Hematopoietic multipotent progenitor cell treated with erythropoietin and hydrocortisone succinate and interleukin-3 and kit ligand, for 15 days (in vitro differentiated cells): ENCODE data around the gene ATP2A2.

Experiments used
- DNase-seq: peaks from one replicate; pipeline ENCODE4 v3.0.0-alpha.2; 2015; ENCODE audit warnings: low spot score

Gene ATP2A2

DNA sequence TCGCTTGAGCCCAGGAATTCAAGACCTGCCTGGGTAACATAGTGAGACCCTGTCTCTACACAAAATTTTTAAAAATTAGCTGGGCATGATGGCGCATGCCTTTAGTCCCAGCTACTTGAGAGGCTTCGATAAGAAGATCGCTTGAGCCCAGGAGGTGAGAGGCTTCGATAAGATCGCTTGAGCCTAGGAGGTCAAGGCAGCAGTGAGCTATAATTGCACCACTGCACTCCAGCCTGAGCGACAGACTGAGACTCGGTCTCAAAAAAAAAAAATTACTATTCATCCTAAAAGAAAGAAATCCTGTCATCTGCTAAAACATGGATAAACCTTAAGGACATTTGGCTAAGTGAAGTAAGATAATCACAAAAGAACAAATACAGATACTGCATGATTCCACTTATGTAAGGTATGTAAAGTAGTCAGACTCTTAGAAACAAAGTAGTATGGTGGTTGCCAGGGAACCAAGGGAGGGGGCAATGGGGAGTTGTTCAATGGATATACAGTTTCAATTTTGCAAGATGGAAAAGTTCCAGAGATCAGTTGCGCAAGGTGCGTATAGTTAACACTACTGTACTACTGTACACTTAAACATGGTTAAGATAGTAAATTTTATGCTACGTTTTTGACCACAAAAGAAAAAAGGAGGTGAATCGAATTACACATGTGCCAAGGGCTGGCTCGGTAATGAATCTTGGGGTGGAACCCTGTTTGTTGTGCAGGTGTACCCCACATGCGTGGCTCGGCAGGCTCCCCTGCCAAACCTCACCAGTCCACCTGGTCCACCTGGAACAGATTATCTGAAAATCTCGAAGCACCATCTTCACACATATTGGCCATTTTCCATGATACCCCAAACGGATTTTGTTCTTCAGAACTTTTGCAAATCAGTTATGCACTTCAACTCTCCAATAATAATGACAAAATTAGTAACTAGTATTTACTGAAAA is 18.3 kb upstream of the ATP2A2 start:
- no peak for DNase-seq

DNA sequence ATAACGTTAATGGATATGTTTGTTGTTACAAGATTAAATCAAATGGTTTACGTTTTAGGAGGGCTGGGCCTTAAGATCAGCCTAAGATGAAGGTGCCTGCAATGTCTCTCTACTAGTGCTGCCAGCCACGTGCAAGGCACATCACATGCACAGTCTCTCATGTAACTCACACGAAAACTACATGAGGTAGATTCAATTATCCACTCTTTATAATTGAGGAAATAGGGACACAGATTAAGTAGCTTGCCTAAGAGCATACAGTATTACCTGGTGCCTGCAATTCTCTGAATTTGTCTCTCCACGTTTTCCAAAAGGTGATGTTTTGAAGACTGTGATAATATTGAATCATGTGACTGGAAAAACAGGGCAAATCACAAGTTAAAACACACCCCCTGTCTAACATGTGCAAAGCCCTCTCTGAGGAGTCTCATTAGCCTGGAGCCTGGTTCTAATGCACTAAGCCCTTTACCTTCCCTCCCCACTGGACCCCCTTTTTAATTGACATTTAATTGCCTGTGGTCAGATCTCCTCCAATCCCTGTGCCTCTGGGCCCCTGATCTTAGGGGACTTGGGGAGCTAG is 14.6 kb upstream of the ATP2A2 start:
- DNase-seq: no peak

GRCh38 chr12:110266980-110267620 is 13.9 kb upstream of the ATP2A2 start:
- DNase-seq: no peak

DNA sequence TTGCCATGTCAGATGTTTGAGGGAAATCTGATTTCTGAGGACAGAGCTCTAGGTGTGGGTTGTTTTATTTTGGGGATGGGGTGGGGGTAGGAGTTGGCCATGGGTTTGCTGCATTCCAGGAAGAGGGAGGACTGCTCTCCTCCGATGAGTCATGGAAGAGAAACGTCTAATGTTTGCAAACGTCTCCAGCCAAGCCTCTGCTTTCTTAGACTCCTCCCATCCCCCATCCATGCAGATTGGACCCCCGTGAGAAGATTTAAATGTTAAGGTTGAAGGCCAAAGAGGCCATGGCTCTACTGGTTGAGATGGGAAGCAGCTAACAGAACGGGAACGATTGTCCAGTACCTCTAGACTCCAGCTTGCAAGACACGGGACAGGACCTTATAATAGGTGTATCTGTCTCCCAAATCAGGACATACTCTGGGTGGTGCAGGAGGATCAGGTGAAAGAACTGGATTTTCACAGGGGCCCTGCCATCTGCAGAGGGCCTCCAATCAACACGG is 11.4 kb upstream of the ATP2A2 start:
- DNase-seq: no peak

GRCh38 chr12:110270125-110270962 is 10.7 kb upstream of the ATP2A2 start:
- peak; percentile 64 for DNase-seq

GRCh38 chr12:110271015-110271414 is 10.0 kb upstream of the ATP2A2 start:
- no peak for DNase-seq

DNA sequence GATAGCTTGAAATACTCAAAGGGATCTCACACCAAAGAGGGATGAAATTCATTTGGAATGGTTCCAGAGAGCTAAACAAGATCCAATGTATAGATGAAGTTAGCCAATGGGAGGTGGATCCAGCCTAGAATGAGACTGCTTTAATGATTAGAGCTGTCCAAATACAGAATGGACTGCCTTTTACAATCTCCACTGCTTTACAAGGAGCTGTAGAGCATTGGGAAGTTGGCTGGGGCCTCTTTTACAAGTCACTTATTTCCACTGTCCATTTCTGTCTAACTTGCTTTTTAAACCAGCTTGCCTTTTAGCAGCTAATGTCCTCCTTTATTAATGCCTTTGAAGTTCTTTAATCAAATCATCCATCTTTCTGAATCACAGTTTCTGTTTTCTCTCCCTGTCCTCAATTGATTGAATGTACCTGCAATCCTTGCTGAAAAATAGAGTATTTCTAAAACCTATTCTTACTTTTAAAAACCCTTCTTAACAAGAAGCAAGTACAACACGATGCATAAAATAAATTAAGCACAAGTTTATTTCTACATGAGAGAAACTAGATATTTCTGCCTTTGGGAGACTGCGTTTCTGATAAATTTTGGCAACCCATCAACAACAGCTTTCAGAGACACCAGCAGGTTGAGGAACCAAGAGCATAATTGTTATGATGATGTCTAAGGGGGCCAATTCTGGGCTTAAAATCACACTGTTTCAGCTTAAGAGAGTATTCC is 3.4 kb upstream of the ATP2A2 start:
- DNase-seq: no peak

DNA sequence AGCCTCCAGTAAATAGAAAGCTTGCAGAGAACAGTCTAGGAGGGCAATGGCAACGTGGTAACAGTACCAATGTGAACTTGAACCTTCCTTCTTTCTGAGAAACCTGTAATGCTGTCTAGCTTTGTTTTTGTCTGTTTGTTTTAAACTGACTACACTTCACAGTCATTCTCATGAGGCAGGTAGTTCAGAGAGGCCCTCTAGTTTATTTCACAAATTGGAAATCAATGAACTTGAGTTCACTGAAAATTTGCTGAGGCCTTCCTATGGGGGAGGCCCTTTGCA is 2.9 kb upstream of the ATP2A2 start:
- no peak for DNase-seq

DNA sequence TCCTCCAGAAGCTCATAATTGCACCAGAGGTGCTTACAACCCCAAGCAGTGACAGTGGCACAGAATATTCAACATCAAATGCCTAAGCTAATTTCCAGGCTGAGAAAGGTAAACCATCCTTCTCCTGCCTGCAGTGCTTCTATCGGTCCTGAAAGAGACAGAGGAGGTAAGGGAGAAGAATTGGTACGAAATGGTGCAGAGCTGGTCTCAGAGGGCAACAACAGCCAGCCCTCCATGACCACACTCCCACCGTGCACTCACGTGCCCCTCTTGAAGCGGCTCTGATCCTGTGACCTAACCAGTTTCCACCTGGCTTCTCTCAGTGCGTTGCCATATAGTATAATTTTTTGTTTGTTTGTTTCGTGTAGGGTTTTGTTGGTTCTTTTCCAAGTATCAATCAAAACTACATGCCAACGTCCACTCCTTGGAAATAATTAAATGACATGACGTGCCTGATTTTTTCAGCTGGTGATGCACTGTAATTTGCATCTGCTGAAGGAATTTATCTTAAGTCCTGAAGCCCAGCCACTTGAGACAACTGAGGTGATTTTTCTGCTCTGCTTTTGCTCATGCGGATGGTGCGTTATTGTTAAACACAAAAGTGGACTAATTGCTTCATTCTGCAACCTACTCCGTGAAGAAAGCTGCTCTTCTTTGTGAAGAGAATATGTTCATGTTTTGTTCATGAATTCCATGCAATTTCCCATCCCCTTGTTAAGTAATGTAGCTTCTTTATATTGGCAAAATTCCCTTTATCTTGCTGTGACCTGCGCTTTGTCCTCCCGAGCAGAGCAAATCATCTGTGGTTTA is 1.3 kb upstream of the ATP2A2 start:
- no peak for DNase-seq

GRCh38 chr12:110280392-110280778 is 662 bp upstream of the ATP2A2 start:
- peak; percentile 21 for DNase-seq

- DNase-seq: peak; percentile 30
Observed at GRCh38 chr12:110281549-110282299, 677 bp downstream of the ATP2A2 start.

DNA sequence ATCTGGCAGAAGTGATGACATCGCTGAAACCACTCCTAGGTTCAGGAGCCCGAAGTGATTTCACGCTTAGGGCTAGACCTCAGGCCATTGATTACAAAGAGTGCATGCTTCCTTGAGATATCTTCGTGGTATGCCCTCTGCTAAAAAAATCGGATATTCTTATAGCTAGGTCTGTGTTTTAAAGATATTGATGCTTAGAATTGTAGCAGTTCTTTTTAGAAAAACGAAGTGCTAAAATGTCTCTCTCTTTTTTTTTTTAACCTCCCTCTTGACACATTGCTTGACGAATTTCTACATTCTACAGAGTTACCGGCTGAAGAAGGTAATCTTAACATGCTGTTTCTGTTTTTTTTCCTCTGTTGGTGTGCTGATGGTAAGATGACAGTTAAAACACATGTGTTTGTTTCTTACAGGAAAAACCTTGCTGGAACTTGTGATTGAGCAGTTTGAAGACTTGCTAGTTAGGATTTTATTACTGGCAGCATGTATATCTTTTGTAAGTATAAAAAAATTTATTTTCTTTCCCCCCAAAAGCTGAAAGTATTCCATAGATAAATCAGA is 1.3 kb downstream of the ATP2A2 start:
- peak; percentile 49 for DNase-seq

DNA sequence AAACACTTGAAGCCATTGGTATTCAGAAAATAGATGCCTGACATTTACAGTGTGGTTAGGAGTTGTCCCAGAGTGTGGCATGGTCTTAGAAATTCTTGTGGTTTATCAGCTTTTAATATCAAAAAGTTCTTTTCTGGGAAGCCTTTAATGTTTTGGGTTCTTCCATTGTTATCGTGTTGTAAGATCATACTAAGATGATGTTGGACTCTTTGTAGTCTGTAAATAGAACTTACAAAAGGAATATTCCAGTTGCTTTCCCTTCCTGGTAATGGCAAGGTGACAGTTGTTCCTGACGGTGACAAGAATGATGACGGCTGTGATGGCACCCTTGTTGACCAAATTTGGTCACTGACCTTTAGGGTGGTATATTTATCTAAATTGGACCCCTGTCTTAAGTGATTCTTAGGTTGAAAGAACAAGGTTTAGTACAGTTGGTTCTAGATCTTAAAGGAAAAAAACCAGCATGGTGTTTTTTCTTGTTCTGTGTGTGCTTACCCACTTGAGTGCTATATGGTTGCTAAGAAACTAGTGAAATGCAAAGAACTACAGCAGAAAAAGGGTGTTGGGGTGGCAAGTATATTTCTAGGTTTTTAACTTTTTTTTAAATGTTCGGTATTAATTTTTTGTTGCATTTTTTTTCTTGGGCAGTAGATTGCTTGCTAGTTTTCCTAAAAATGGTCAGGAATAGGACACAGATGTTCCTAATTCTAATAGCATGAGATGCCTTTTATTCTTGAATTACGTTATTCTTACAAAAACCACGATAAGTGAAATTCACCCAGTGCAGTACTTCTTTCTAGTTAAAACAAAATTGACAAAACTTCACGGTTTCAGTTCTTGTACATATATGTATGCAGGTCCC is 2.1 kb downstream of the ATP2A2 start:
- no peak for DNase-seq

DNA sequence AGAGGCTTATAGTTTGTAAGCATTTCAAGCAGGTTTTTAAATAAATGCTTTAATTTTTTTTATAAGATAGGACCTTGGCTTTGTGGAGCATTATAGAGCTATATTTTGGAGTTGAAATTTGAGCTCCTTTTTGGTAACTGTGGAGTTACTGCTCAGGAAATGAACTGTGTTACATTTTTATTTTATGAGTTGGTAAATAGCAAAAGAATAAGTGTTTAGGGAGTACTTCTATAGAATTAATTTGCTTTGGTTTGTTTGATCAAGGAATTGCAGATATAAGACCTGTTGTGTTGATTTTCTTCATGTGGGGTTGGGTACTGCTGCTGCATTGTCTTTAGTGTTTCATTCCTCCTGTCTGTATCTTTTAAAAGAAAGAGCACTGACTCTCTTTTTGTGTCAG is 3.5 kb downstream of the ATP2A2 start:
- no peak for DNase-seq

GRCh38 chr12:110286623-110287022 is 5.6 kb downstream of the ATP2A2 start:
- no peak for DNase-seq

DNA sequence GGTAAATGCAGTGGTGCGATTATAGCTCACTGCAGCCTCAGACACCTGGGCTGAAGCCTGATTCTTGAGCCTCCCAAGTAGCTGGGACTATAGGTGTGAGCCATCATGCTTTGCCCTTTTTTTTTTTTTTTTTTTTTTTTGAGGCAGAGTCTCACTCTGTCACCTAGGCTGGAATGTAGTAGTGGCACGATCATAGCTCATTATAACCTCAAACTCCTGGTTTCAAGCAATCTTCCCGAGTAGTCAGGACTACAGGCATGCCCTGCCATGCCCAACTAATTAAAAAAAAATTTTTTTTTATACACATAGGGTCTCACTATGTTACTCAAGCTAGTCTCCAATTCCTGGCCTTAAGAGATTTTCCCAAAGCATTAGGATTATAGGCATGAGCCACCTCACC is 6.9 kb downstream of the ATP2A2 start:
- DNase-seq: no peak

DNA sequence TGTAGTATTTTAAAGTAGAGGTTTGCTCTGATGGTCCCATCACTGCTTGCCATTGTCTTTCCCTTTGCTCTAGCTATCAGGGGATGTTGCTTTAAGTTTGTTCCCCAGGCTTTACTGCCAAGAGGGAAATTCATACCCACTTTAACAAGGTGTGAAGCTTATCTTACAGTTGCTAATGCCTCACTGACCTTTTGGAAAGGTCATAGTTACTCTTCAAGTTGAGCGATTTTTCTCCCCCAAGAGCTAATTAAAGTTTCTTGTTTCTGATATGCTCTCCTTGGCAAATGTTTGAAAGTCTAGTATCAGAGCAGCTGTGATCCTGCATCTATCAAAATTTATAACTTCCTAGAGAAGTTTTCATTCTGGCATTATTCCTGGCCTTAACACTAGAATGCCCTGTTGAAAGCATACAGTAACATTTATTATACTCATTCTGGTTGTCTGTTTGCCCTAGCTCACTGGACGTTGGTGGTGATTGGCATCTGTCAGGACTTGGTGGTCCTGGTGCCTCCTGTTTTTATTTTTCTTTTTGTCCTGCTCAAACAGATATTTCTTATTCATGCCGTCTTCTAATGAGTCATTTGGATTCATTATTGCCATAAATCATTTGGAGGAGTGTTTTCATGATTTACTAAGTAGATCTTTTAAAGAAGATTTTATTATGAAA is 8.1 kb downstream of the ATP2A2 start:
- no peak for DNase-seq

- no peak for DNase-seq
Observed at GRCh38 chr12:110289711-110290078, 8.6 kb downstream of the ATP2A2 start.
